ENCODE results near the gene SRL.
"Not testable (repeated sequence)": the region's sequence is repeated elsewhere in the genome, so short reads cannot be mapped to it uniquely, and the experiment has no call there.

The SRL gene

GRCh38 chr16:4261557-4262172 is 19.8 kb upstream of the SRL start:
- TF ChIP-seq CTCF (IDR thresholded peaks at IDR 0.05; ENCODE audit: low read depth, low read length) = peak; percentile 48
- DNase-seq (ENCODE audit: extremely low read depth, low read depth) = no peak

- no peak for TF ChIP-seq CTCF (IDR thresholded peaks at IDR 0.05; ENCODE audit: low read depth, low read length)
- DNase-seq (ENCODE audit: extremely low read depth, low read depth) = no peak
Observed at GRCh38 chr16:4260360-4260759, 18.5 kb upstream of the SRL start.

GRCh38 chr16:4257646-4258556 is 16.0 kb upstream of the SRL start:
- no peak for TF ChIP-seq CTCF (IDR thresholded peaks at IDR 0.05; ENCODE audit: low read depth, low read length)
- no peak for DNase-seq (ENCODE audit: extremely low read depth, low read depth)

- DNase-seq (ENCODE audit: extremely low read depth, low read depth) = peak; percentile 99
Observed at GRCh38 chr16:4253394-4254150, 11.7 kb upstream of the SRL start.

GRCh38 chr16:4253012-4253393 is 11.1 kb upstream of the SRL start:
- not testable (repeated sequence) for DNase-seq (ENCODE audit: extremely low read depth, low read depth)

More at GRCh38 chr16:4253394-4254150, 11.7 kb upstream of the SRL start:
- TF ChIP-seq CTCF (IDR thresholded peaks at IDR 0.05; ENCODE audit: low read depth, low read length) = no peak; the same call in 1 of the 2 replicates

- no peak for TF ChIP-seq CTCF (IDR thresholded peaks at IDR 0.05; ENCODE audit: low read depth, low read length)
- no peak for DNase-seq (ENCODE audit: extremely low read depth, low read depth)
Observed at GRCh38 chr16:4249530-4250308, 7.8 kb upstream of the SRL start.

GRCh38 chr16:4247460-4247784 is 5.5 kb upstream of the SRL start:
- no peak for TF ChIP-seq CTCF (IDR thresholded peaks at IDR 0.05; ENCODE audit: low read depth, low read length)
- no peak for DNase-seq (ENCODE audit: extremely low read depth, low read depth)

All from AG09319 (cell line).